ENCODE results near the gene ITPR1. TPM values are rescaled to one million over a fixed set of nuclear protein-coding genes. Genes with fewer than 3 reads are reported as not detected.

The ITPR1 gene
- total and polyA plus RNA-seq, 2 experiments from 2014 or later = 6.8 to 21.0 TPM

DNA sequence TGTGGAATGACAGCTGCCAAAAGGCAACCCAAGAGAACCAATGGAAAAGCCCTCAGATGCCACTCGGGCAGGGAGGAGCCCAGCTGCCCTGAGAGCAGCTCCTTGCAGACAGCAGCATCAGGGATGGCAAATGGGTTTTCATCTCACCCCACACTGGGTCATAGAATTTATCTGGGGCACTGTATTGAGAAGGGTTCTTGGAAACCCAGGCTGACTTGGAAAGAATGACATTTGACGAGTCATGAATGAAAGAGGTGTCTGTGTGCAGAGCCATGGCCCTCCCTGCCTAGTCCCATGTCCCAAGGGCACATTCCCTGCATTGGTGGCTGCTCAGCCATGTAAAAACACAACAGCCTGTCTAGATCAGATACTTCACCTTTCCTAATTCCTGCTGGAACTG is 328.2 kb downstream of the ITPR1 start:
- DNase-seq (ENCODE audit: low spot score) (no peak), ATAC-seq (no peak)
- peaks cover 18% of the 10 kb centered on the region for H3K4me1 Mint-ChIP-seq
- Histone ChIP-seq H2AFZ (no peak overlapping the region), H3K9me2 (ENCODE audit: insufficient read depth) (no peaks in the 10 kb centered on the region), H3F3A (replicated peaks; ENCODE audit: low read depth) (no peaks in the 10 kb centered on the region), H3K4me2 (no peak overlapping the region), H4K20me1 (replicated peaks; ENCODE audit: insufficient read depth) (no peaks in the 10 kb centered on the region), H3K79me2 (replicated peaks; ENCODE audit: insufficient read depth) (no peaks in the 10 kb centered on the region), H3K27me3 (ENCODE audit: insufficient read depth) (no peaks in the 10 kb centered on the region), H3K27ac (ENCODE audit: low read depth) (no peak overlapping the region), H3K4me3 (no peak overlapping the region), H3K4me1 (ENCODE audit: insufficient read depth) (peaks cover 9% of the 10 kb centered on the region), H3K36me3 (ENCODE audit: insufficient read depth) (no peaks in the 10 kb centered on the region)
- H3K9me3 Mint-ChIP-seq = peaks cover 14% of the 10 kb centered on the region
- peaks cover 2% of the 10 kb centered on the region for H3K27me3 Mint-ChIP-seq (ENCODE audit: insufficient read depth, low read depth, poor library complexity)
- H3K27ac Mint-ChIP-seq = no peak overlapping the region
- peaks cover 25% of the 10 kb centered on the region for H3K36me3 Mint-ChIP-seq (ENCODE audit: low read depth)
- H3K4me3 Mint-ChIP-seq = no peak overlapping the region
- TF ChIP-seq, protein P1, sequence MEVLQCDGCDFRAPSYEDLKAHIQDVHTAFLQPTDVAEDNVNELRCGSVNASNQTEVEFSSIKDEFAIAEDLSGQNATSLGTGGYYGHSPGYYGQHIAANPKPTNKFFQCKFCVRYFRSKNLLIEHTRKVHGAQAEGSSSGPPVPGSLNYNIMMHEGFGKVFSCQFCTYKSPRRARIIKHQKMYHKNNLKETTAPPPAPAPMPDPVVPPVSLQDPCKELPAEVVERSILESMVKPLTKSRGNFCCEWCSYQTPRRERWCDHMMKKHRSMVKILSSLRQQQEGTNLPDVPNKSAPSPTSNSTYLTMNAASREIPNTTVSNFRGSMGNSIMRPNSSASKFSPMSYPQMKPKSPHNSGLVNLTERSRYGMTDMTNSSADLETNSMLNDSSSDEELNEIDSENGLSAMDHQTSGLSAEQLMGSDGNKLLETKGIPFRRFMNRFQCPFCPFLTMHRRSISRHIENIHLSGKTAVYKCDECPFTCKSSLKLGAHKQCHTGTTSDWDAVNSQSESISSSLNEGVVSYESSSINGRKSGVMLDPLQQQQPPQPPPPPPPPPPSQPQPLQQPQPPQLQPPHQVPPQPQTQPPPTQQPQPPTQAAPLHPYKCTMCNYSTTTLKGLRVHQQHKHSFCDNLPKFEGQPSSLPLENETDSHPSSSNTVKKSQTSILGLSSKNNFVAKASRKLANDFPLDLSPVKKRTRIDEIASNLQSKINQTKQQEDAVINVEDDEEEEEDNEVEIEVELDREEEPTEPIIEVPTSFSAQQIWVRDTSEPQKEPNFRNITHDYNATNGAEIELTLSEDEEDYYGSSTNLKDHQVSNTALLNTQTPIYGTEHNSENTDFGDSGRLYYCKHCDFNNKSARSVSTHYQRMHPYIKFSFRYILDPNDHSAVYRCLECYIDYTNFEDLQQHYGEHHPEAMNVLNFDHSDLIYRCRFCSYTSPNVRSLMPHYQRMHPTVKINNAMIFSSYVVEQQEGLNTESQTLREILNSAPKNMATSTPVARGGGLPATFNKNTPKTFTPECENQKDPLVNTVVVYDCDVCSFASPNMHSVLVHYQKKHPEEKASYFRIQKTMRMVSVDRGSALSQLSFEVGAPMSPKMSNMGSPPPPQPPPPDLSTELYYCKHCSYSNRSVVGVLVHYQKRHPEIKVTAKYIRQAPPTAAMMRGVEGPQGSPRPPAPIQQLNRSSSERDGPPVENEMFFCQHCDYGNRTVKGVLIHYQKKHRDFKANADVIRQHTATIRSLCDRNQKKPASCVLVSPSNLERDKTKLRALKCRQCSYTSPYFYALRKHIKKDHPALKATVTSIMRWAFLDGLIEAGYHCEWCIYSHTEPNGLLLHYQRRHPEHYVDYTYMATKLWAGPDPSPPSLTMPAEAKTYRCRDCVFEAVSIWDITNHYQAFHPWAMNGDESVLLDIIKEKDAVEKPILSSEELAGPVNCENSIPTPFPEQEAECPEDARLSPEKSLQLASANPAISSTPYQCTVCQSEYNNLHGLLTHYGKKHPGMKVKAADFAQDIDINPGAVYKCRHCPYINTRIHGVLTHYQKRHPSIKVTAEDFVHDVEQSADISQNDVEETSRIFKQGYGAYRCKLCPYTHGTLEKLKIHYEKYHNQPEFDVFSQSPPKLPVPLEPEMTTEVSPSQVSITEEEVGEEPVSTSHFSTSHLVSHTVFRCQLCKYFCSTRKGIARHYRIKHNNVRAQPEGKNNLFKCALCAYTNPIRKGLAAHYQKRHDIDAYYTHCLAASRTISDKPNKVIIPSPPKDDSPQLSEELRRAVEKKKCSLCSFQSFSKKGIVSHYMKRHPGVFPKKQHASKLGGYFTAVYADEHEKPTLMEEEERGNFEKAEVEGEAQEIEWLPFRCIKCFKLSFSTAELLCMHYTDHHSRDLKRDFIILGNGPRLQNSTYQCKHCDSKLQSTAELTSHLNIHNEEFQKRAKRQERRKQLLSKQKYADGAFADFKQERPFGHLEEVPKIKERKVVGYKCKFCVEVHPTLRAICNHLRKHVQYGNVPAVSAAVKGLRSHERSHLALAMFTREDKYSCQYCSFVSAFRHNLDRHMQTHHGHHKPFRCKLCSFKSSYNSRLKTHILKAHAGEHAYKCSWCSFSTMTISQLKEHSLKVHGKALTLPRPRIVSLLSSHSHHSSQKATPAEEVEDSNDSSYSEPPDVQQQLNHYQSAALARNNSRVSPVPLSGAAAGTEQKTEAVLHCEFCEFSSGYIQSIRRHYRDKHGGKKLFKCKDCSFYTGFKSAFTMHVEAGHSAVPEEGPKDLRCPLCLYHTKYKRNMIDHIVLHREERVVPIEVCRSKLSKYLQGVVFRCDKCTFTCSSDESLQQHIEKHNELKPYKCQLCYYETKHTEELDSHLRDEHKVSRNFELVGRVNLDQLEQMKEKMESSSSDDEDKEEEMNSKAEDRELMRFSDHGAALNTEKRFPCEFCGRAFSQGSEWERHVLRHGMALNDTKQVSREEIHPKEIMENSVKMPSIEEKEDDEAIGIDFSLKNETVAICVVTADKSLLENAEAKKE (CRISPR knock-in tag; IDR thresholded peaks at IDR 0.05) = no peak
- TF ChIP-seq EZH2phosphoT487 (IDR thresholded peaks at IDR 0.05; ENCODE audit: unreplicated experiment) = no peak
- TF ChIP-seq NANOG (IDR thresholded peaks at IDR 0.05; ENCODE audit: borderline replicate concordance) = no peak
- TF ChIP-seq, protein P2, sequence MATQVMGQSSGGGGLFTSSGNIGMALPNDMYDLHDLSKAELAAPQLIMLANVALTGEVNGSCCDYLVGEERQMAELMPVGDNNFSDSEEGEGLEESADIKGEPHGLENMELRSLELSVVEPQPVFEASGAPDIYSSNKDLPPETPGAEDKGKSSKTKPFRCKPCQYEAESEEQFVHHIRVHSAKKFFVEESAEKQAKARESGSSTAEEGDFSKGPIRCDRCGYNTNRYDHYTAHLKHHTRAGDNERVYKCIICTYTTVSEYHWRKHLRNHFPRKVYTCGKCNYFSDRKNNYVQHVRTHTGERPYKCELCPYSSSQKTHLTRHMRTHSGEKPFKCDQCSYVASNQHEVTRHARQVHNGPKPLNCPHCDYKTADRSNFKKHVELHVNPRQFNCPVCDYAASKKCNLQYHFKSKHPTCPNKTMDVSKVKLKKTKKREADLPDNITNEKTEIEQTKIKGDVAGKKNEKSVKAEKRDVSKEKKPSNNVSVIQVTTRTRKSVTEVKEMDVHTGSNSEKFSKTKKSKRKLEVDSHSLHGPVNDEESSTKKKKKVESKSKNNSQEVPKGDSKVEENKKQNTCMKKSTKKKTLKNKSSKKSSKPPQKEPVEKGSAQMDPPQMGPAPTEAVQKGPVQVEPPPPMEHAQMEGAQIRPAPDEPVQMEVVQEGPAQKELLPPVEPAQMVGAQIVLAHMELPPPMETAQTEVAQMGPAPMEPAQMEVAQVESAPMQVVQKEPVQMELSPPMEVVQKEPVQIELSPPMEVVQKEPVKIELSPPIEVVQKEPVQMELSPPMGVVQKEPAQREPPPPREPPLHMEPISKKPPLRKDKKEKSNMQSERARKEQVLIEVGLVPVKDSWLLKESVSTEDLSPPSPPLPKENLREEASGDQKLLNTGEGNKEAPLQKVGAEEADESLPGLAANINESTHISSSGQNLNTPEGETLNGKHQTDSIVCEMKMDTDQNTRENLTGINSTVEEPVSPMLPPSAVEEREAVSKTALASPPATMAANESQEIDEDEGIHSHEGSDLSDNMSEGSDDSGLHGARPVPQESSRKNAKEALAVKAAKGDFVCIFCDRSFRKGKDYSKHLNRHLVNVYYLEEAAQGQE (IDR thresholded peaks at IDR 0.05; ENCODE audit: unreplicated experiment) = no peak
- TF ChIP-seq JUNB (IDR thresholded peaks at IDR 0.05; ENCODE audit: unreplicated experiment) = no peak
- TF ChIP-seq, protein P3, sequence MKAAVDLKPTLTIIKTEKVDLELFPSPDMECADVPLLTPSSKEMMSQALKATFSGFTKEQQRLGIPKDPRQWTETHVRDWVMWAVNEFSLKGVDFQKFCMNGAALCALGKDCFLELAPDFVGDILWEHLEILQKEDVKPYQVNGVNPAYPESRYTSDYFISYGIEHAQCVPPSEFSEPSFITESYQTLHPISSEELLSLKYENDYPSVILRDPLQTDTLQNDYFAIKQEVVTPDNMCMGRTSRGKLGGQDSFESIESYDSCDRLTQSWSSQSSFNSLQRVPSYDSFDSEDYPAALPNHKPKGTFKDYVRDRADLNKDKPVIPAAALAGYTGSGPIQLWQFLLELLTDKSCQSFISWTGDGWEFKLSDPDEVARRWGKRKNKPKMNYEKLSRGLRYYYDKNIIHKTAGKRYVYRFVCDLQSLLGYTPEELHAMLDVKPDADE (IDR thresholded peaks at IDR 0.05) = no peak
- TF ChIP-seq ZNF114 (CRISPR knock-in tag; IDR thresholded peaks at IDR 0.05) = no peak
- no peak for TF ChIP-seq POLR2AphosphoS5 (IDR thresholded peaks at IDR 0.05; ENCODE audit: low read depth)
- no peak for TF ChIP-seq ZNF331 (CRISPR knock-in tag; IDR thresholded peaks at IDR 0.05; ENCODE audit: low read depth)
- no peak for TF ChIP-seq EZH2 (IDR thresholded peaks at IDR 0.05; ENCODE audit: low read depth, unreplicated experiment)

Data from GM23338 (cell line).